Common myeloid progenitor, CD34-positive (primary cell): Measurements from ENCODE around the gene HIVEP1.
"Not testable (repeated sequence)": the region's sequence is repeated elsewhere in the genome, so short reads cannot be mapped to it uniquely, and the experiment has no call there.

Source experiments
- CTCF ChIA-PET: fragments of 350-600 bp; sonication (Branson Sonifier 250); formaldehyde crosslinking; loops from one replicate; lab custom pipeline; 2021; ENCODE audit warnings: antibody characterized with exemption; lab: Charles Lee
- POLR2A ChIA-PET: fragments of 350-600 bp; sonication (Branson Sonifier 250); formaldehyde crosslinking; loops from one replicate; lab custom pipeline; 2021; ENCODE audit warnings: antibody characterized with exemption; lab: Charles Lee
- DNase-seq, 3 donors: peaks; one replicate each; pipeline versions ENCODE4 v3.0.0 to v3.0.0-alpha.2; 2013
- H3K27ac ChIP-seq, 2 experiments: 1 replicate in 1 of 2; 2 replicates in 1 of 2; pipeline ENCODE4 v1.7.0; 2013; ENCODE audit warnings: inconsistent platforms in 2 of 2, low read length in 2 of 2, mild to moderate bottlenecking in 2 of 2, low read depth in 1 of 2, moderate library complexity in 1 of 2; ENCODE audit not compliant: severe bottlenecking in 2 of 2, insufficient read depth in 1 of 2, poor library complexity in 1 of 2
- H3K27me3 ChIP-seq, 5 experiments: replicated peaks in 2 of 5; 1 replicate in 3 of 5; 2 replicates in 2 of 5; pipeline versions ENCODE4 v1.6.1 to v1.7.0; 2013; ENCODE audit warnings: low read length in 4 of 5, mild to moderate bottlenecking in 2 of 5, moderate library complexity in 2 of 5, inconsistent platforms in 1 of 5; ENCODE audit not compliant: insufficient read depth in 5 of 5, control insufficient read depth in 4 of 5
- H3K36me3 ChIP-seq, 4 experiments: 1 replicate in 2 of 4; 2 replicates in 2 of 4; pipeline versions ENCODE4 v1.6.1 to v1.7.0; 2013; ENCODE audit warnings: low read length in 3 of 4, control low read depth in 1 of 4, mild to moderate bottlenecking in 1 of 4; ENCODE audit not compliant: control insufficient read depth in 4 of 4, insufficient read depth in 4 of 4
- H3K4me1 ChIP-seq, 4 experiments: 1 replicate in 3 of 4; 2 replicates in 1 of 4; pipeline versions ENCODE4 v1.6.1 to v1.7.1; 2013; ENCODE audit warnings: low read length in 3 of 4, mild to moderate bottlenecking in 3 of 4, control low read depth in 1 of 4, inconsistent platforms in 1 of 4, moderate library complexity in 1 of 4; ENCODE audit not compliant: control insufficient read depth in 4 of 4, insufficient read depth in 4 of 4; ENCODE audit errors: control extremely low read depth in 1 of 4
- H3K4me3 ChIP-seq, 7 experiments: 1 replicate in 4 of 7; 2 replicates in 3 of 7; pipeline versions ENCODE4 v1.5.1 to v1.7.0; 2013; ENCODE audit warnings: mild to moderate bottlenecking in 7 of 7, low read length in 6 of 7, moderate library complexity in 6 of 7, inconsistent platforms in 2 of 7, low read depth in 2 of 7, control low read depth in 1 of 7; ENCODE audit not compliant: insufficient read depth in 4 of 7, control insufficient read depth in 1 of 7; ENCODE audit errors: extremely low read depth in 1 of 7
- H3K9me3 ChIP-seq, 5 experiments: 1 replicate in 4 of 5; 2 replicates in 1 of 5; pipeline versions ENCODE4 v1.6.1 to v1.7.1; 2013; ENCODE audit warnings: low read length in 4 of 5, mild to moderate bottlenecking in 2 of 5, inconsistent platforms in 1 of 5, low read depth in 1 of 5, moderate library complexity in 1 of 5; ENCODE audit not compliant: control insufficient read depth in 4 of 5, insufficient read depth in 2 of 5; ENCODE audit errors: control extremely low read depth in 1 of 5
- WGBS: methylation state at CpG from one replicate; pipeline ENCODE4 v1.1.5; 2013; ENCODE audit not compliant: insufficient coverage; 5-methylcytosine and 5-hydroxymethylcytosine counted together

Gene HIVEP1

GRCh38 chr6:12151433-12151820, 139.3 kb downstream of the HIVEP1 start:
- Histone ChIP-seq H3K4me1 (no peaks in the 10 kb centered on the region), H3K27me3 (no peaks in the 10 kb centered on the region), H3K9me3 (peaks cover 0 to 4% (median 0%) of the 10 kb centered on the region in 5 experiments), H3K36me3 (peaks cover 0 to 7% (median 0%) of the 10 kb centered on the region in 4 experiments), H3K27ac (no peak overlapping the region), H3K4me3 (no peak overlapping the region)
- ChIA-PET POLR2A (no interaction called here), CTCF (no interaction called here)
- DNase-seq: no peak
- 100% methylated on average over 2 of the region's 2 CpGs for WGBS

- no peaks in the 10 kb centered on the region for H3K27me3 ChIP-seq
- peaks cover 0 to 7% (median 0%) of the 10 kb centered on the region in 4 experiments for H3K36me3 ChIP-seq
- H3K9me3 ChIP-seq: peaks cover 0 to 4% (median 0%) of the 10 kb centered on the region in 5 experiments
- no peak for DNase-seq
- H3K27ac ChIP-seq: no peak overlapping the region
- no peaks in the 10 kb centered on the region for H3K4me1 ChIP-seq
- H3K4me3 ChIP-seq: no peak overlapping the region
- WGBS: 100% methylated on average over 4 of the region's 9 CpGs
- CTCF ChIA-PET: interaction anchor here (1.2 kb wide), 1 partner anchor 19 kb away, joined by 3 read pairs; no protein-coding TSS in a partner anchor
- POLR2A ChIA-PET: no interaction called here
These were observed 140.2 kb downstream of the HIVEP1 start for GRCh38 chr6:12152023-12152970.

GRCh38 chr6:12155769-12156168, 143.7 kb downstream of the HIVEP1 start:
- CTCF ChIA-PET: interaction anchor here (0.6 kb wide), 1 partner anchor 241 kb away, joined by 3 read pairs; no protein-coding TSS in a partner anchor
- POLR2A ChIA-PET, H3K4me3 ChIP-seq, H3K9me3 ChIP-seq, H3K27me3 ChIP-seq, H3K4me1 ChIP-seq, H3K27ac ChIP-seq, DNase-seq: not testable (repeated sequence)
- peaks cover 0 to 14% (median 0%) of the 10 kb centered on the region in 4 experiments for H3K36me3 ChIP-seq
- WGBS: no CpG with 5 or more reads among the region's 2 CpGs

GRCh38 chr6:12158686-12159415, 146.7 kb downstream of the HIVEP1 start:
- no peak overlapping the region for H3K27ac ChIP-seq
- H3K9me3 ChIP-seq: peaks cover 0 to 6% (median 0%) of the 10 kb centered on the region in 5 experiments
- CTCF ChIA-PET: no interaction called here
- H3K36me3 ChIP-seq: peaks cover 2 to 30% (median 13%) of the 10 kb centered on the region in 4 experiments
- H3K4me3 ChIP-seq: no peak overlapping the region
- H3K4me1 ChIP-seq: peaks cover 0 to 17% (median 7%) of the 10 kb centered on the region in 4 experiments
- H3K27me3 ChIP-seq: no peaks in the 10 kb centered on the region
- over 99% methylated on average over 16 of the region's 16 CpGs for WGBS
- POLR2A ChIA-PET: no interaction called here
- no peak for DNase-seq

GRCh38 chr6:12160326-12160725, 148.2 kb downstream of the HIVEP1 start:
- WGBS: 100% methylated on average over 4 of the region's 4 CpGs

GRCh38 chr6:12162213-12162612, 150.1 kb downstream of the HIVEP1 start:
- 100% methylated on average over 1 of the region's 5 CpGs for WGBS

More at GRCh38 chr6:12160326-12160725, 148.2 kb downstream of the HIVEP1 start:
- H3K4me1 ChIP-seq: peaks cover 0 to 18% (median 7%) of the 10 kb centered on the region in 4 experiments
- ChIA-PET POLR2A (no interaction called here), CTCF (interaction anchor here (0.8 kb wide), 1 partner anchor 11 kb away, joined by 4 read pairs; no protein-coding TSS in a partner anchor)
- peaks cover 0 to 6% (median 0%) of the 10 kb centered on the region in 5 experiments for H3K9me3 ChIP-seq
- H3K27ac ChIP-seq: no peak overlapping the region
- no peaks in the 10 kb centered on the region for H3K27me3 ChIP-seq
- no peak overlapping the region for H3K4me3 ChIP-seq
- DNase-seq: peak in 1 of 3 donors; percentile 7
- H3K36me3 ChIP-seq: peaks cover 6 to 31% (median 17%) of the 10 kb centered on the region in 4 experiments

More at GRCh38 chr6:12162213-12162612, 150.1 kb downstream of the HIVEP1 start:
- Histone ChIP-seq H3K4me1 (peaks cover 0 to 18% (median 7%) of the 10 kb centered on the region in 4 experiments), H3K36me3 (peaks cover 6 to 27% (median 19%) of the 10 kb centered on the region in 4 experiments), H3K27ac (no peak overlapping the region), H3K27me3 (no peaks in the 10 kb centered on the region), H3K4me3 (no peak overlapping the region), H3K9me3 (peaks cover 0 to 2% (median 0%) of the 10 kb centered on the region in 5 experiments)
- DNase-seq: no peak
- ChIA-PET POLR2A (no interaction called here), CTCF (interaction anchor here (1.2 kb wide), 1 partner anchor 127 kb away, joined by 3 read pairs; no protein-coding TSS in a partner anchor)
